HT-29 (cell line): ENCODE data around the gene CCDC137. TPM values are rescaled to one million over a fixed set of nuclear protein-coding genes. Genes with fewer than 3 reads are reported as not detected.

Source experiments
- DNase-seq: peaks from one replicate; pipeline ENCODE4 v3.0.0-alpha.2; 2015; ENCODE audit warnings: low spot score
- total RNA-seq: library from RNA; depleted of rRNA; stranded (reverse); fragments of >200 nt; shearing (Covaris generic); gene quantifications from 2 replicates; pipeline ENCODE4 v1.2.3, GENCODE V29; 2014

Gene CCDC137
- total RNA-seq, 1 experiment from 2014 or later: 33.8 TPM

- DNase-seq: no peak
These were observed 15.6 kb upstream of the CCDC137 start for GRCh38 chr17:81650951-81651350.

DNA sequence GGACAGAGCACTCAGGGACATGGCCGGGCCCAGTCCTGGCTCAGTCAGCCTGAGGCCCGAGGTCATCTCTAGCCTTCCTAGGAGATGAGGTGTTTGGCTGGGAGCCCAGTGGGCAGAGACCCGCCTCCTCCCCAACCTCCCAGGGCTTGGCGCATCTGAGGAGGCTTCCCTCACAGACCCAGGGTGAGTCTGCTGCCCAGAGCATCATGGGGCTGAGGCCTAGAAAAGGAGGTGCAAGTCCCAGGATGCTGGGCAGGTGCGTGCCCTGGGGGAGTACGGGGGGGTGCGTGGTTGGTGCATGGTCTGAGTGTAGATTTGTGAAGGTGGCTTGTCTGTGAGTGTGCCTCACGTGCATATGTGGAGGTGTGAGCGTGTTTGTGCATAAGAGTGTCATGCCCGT lies 14.8 kb upstream of the CCDC137 start:
- DNase-seq: peak; percentile 18

GRCh38 chr17:81652906-81653771 lies 13.4 kb upstream of the CCDC137 start:
- no peak for DNase-seq

GRCh38 chr17:81655378-81656117 lies 11.0 kb upstream of the CCDC137 start:
- DNase-seq: no peak

- DNase-seq: no peak
These were observed 10.3 kb upstream of the CCDC137 start, which contains the start of gene PDE6G for GRCh38 chr17:81656118-81656743. TSS of gene PDE6G (minus strand) at chr17:81656542. CDS start at chr17:81653305, 3,237 bp downstream.

DNA sequence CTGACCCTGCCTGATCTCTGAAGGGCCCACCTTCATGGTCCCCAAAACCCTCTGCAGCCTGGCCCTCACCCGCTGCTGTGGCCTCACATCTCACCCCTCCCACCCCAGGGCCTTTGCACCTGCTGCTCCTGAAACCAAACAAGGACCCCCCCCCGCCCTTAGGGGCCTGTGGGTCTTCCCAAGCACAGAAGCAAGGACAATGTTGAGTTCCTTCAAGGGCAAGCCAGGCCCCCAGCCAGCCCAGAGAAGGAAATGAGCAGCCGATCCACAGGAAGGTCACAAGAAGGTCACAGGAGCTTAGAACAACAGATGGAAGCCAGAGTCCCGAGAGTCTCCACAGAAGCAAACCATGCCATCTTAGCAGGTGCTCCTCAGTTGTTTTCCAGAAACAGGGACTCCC lies 9.7 kb upstream of the CCDC137 start:
- no peak for DNase-seq

DNA sequence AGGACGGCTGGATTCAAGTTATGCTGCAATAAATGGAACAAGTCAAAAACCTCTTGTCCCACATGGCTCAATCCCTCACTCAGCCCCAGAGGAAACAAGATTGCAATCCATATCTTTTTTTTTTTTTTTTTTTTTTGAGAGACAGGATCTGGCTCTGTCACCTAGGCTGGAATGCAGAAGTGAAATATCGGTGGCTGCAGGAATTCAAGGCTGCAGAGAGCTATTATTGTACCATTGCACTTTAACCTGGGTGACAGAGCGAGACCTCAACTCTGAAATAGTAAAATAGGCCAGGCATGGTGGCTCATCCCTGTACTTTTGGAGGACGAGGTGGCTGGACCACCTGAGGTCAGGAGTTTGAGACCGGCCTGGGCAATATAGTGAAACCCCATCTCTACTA lies 7.5 kb upstream of the CCDC137 start:
- DNase-seq: no peak

DNA sequence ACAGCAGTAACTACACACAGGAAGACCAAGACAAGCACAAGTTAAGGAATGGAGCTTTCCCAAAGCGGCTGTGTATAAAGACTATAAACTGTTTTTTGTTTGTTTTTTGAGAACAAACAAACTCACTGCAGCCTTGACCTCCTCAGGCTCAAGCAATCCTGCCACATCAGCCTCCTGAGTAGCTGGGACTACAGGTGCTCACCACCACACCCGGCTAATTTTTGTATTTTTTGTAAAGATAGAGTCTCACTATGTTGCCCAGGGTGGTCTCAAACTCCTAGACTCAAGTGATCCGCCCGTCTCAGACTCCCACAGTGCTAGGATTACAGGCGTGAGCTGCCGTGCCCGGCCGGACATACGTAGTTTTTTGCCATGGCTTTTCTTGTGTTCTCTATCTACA lies 6.1 kb upstream of the CCDC137 start:
- DNase-seq: no peak

DNA sequence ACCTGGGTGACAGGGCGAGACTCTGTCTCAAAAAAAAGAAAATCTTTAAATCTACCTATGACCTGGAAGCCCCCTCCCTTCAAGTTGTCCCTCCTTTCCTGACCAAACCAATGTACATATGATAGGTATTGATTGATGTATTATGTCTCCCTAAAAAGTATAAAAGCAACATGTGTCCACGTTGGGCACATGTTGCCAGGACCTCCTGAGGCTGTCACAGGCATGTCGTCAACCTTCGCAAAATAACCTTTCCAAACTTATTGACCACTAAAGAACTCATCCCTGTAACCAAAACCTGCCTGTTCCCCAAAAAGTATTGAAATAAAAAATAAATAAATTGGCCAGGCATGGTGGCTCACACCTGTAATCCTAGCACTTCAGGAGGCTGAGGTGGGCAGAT lies 4.5 kb upstream of the CCDC137 start:
- DNase-seq: no peak

DNA sequence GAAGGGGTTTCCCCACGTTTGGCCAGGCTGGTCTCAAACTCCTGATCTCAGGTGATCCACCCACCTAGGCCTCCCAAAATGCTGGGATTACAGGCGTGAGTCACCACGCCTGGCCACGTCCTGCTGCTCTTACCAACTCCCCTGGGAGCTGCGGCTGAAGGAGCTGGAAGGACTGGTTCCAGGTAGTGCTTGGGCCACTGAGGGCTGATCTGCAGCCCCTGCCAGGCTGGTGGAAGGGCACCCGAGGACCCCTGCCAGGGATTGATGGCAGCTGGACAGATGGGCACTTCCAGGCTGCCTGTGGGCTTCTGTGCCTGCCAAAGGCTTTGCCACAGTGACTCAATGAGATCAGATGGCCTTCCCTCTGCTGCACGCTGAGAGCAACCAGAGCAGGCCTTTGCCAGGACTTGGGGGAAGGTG lies 2.5 kb upstream of the CCDC137 start:
- no peak for DNase-seq

DNA sequence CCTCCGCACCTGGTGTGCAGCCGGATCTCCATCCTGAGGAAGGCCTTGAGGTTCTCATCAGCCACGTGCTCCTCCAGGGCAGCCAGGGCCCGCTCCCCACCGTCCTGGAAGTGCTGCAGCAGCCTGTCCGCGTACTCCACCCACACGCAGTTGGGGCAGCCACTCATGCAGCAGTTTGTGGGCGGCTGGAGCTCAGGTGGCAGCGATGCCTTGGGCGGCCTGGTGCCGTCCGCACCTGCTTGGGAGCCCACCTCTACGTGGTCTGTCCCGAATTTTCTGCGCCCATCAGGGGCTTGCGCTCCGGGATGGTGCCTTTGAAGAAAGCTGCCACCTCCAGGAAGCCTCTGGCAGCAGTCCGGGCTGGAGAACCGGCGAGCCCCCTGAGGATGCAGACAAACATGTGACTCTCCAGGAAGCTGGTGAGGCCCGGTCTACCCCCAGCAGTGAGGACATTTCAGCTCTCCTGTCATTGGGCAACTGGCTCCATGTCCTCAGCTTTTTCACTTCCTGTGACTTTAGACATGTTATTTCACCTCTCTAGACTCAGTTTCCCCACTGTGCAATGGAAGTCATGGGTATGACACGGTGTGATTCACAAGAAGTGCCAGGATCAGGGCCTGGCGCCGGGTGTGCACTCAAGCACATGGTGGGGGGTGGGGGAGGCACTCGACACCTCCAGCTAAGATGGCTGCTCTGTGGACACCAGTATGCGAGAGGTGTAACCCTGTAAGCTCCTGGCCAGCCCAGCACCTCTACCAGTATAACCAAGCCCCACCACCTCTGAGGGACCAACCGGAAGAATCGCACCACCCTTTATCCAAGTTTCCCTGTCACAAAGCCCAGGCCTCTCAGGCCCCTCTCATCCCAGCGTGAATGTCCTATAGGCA lies 1.1 kb upstream of the CCDC137 start:
- DNase-seq: no peak

DNA sequence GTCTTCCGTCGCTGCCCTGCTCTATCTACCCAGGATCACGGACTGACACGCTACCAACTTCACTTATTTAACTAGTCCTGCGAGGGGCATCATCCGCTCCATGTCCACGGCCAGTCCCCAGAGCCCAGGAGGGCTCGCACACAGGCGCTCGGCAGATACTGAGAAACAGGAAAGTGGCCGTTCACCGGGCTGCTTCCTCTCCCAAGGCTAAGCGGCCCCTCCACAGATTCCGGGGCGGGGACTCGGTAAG lies 520 bp upstream of the CCDC137 start:
- peak; percentile 32 for DNase-seq

- no peak for DNase-seq
These were observed 1.2 kb downstream of the CCDC137 start for GRCh38 chr17:81667754-81668153.

DNA sequence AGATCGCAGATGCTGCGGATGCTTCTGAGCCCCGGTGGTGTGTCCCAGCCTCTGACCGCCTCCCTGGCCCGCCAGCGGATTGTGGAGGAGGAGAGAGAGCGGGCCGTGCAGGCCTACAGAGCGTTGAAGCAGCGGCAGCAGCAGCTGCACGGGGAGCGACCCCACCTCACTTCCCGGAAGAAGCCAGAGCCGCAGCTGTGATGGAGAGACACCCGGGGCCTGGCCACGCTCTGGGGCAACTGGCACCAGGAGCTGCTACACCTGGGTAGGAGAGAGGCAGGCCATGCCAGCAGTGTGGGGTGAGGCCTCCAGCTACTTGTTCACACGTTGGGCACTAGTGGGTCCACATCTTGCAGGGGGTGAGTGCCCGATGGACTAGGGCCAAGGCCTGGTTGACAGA lies 6.0 kb downstream of the CCDC137 start:
- no peak for DNase-seq

- DNase-seq: no peak
These were observed 6.4 kb downstream of the CCDC137 start for GRCh38 chr17:81672954-81673353.

- no peak for DNase-seq
These were observed 7.2 kb downstream of the CCDC137 start for GRCh38 chr17:81673561-81674258.

DNA sequence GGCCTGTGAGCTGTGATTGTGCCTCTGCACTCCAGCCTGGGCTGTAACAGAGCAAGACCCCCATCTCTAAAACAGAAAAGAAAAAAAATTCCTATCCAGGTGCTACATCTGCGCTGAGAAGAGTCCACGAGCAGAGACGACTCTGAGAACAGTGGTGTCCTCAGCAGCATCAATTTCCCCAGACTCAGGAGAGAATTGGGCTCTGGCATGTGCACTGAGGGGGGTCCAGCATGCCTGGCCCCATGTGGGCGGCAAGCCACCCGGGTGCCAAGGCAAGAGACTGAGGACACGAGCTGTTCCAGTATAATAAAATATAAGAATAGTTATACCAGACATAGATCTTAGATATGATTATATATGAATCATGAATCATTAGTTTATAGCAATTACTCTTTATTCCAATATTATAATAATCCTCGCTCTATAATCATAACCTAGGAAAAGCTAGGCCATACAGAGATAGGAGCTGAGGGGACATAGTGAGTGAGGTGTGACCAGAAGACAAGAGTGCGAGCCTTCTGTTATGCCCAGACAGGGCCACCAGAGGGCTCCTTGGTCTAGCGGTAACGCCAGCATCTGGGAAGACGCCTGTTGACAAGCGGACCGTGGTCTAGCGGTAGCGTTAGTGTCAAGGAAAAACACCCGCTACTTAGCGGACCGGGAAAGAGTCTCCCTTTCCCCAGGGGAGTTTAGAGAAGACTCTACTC lies 9.1 kb downstream of the CCDC137 start:
- peak; percentile 33 for DNase-seq

- no peak for DNase-seq
These were observed 10.4 kb downstream of the CCDC137 start for GRCh38 chr17:81676906-81677305.

DNA sequence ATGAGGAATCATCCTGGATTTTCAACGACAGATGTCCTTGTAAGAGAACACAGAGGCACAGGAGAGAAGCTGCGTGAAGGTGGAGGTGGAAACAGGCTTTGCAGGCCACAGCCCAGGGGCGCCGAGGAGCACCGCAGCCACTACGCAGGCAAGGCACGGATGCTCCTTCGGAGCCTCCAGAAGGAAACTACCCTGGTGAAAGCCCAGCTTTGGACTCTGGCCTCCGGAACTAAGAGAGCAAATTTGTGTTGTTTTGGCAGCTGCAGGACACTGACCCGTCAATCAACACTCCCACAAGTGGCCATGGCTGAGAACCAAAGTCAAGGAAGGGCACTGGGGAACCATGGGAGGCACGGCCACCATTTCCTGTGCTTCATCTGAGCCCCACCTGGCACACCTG lies 13.6 kb downstream of the CCDC137 start:
- no peak for DNase-seq

DNA sequence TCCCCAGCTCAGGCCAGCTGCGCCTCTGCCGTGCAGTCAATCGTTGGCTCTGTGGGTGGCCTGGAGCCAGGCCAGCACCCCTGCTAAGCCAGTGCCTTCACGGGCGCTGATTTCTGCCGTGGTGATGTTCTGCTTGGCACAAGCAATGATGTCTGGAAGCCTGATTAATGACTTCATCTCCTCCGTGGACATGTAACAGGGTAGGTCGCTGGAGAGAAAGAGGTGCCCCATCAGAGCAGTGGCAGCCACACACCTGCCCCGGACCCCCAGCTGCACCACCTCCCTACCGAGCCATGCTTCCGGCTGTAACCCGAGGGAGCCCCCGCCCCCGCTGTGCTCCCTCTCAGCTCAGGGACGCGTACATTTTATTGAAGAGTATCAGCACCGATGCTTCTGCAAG lies 15.1 kb downstream of the CCDC137 start:
- no peak for DNase-seq
